Measurements from ENCODE around the gene C16orf95.

DNA sequence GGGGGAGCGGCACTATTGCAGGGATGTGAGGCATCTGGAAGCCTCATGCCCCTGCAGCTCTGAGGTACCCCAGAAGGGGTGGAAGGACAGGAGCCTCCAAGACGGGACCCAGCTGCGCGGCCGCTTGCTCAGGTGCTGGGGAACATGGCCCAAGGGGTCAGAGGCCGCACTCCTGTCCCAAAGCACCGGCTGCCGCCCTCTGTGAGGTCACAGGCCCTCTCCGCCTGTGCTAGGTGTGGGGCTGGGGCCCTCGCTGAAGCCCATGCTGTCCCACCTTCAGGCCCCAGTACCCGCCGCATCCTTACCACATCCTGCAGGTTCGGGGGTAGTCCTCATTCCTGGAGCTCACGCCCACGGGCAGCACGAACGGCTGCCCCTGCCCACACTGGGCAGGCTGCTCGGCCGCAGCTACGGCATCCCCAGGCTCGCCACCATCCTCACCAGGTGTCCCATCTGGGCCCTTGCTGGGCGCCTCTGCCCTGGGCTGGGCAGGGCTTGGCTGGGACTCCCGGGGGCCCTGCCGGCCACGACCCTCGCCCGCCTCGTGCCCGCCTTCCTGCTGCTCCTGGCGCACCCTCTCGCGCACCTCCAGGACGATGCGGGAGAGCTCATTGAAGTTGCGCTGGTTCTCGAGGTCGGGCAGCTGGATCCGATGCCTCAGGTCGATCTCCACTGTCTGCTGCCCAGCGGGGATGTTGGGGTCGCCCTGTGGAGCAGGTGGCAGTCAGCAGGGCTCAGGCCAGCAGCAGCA lies 16.6 kb upstream of the C16orf95 start:
- no peak for TF ChIP-seq EZH2 (IDR thresholded peaks at IDR 0.05; ENCODE audit: borderline replicate concordance, insufficient read depth, low read depth, low read length, poor library complexity, severe bottlenecking)
- TF ChIP-seq, protein P1, sequence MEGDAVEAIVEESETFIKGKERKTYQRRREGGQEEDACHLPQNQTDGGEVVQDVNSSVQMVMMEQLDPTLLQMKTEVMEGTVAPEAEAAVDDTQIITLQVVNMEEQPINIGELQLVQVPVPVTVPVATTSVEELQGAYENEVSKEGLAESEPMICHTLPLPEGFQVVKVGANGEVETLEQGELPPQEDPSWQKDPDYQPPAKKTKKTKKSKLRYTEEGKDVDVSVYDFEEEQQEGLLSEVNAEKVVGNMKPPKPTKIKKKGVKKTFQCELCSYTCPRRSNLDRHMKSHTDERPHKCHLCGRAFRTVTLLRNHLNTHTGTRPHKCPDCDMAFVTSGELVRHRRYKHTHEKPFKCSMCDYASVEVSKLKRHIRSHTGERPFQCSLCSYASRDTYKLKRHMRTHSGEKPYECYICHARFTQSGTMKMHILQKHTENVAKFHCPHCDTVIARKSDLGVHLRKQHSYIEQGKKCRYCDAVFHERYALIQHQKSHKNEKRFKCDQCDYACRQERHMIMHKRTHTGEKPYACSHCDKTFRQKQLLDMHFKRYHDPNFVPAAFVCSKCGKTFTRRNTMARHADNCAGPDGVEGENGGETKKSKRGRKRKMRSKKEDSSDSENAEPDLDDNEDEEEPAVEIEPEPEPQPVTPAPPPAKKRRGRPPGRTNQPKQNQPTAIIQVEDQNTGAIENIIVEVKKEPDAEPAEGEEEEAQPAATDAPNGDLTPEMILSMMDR (IDR thresholded peaks at IDR 0.05) = no peak

Data from B cell (primary cell).